ENCODE results near the gene PSMG3.
A peak's percentile ranks its signal among the peaks of the same experiment; 100 is the strongest.

Gene PSMG3, protein sequence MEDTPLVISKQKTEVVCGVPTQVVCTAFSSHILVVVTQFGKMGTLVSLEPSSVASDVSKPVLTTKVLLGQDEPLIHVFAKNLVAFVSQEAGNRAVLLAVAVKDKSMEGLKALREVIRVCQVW

DNA sequence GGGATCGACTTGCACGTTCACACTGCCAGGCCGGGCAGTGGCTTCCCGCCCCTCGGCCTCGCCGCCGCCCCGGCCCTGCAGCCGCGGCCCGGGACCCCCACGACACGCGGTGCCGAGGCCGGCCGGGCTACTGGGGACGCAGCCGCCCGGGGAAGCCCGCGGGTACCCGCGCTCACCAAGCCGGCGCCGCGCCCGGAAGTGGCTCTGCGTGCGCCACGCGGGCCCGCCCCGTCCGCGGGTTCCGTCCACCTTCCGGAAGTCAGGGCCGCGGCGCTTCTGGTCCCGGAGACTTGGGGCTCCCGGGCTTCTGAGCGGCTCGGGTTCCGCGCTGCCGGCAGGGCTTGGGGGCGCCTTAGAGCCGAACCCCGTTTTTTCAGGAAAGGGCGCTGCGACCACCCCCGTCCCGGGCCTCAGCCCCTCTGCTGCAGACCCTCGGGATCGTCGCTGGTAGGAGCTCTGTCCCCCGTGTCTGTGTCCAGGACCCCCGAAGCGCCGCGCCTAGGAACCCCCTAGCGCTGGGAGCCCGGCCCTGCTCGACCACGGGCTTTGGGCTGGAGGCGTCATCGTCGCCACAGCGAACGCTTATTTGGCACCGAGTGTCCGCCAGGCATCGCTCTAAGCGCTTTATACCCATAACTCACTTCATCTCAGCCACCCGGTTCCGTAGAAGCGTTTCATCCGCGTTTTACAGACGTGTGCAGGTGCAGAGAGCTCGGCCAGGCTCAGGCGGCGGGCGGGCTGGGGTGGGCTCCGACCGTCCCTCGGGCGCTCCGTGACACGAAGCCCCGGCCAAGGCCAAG, at the start of gene PSMG3:
TSS of gene PSMG3 (minus strand) at position 200 of the 800 bp plus-strand sequence. CDS start 693 bp downstream, outside the sequence.
- DNase-seq, result peak; percentile 90

DNA sequence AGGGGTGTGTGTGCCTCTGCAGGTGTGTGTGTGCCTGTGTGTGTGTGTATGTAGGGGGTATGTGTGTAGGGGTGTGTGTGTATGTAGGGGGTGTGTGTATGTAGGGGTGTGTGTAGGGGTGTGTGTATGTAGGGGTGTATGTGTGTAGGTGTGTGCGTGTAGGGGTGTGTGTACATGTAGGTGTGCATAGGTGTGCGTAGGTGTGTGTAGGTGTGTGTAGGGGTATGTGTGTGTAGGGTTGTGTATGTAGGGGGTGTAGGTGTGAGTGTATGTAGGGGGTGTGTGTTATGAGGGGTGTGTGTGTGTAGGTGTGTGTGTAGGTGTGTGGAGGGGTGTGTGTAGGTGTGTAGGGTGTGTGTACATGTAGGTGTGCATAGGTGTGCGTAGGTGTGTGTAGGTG, 48.6 kb upstream of the PSMG3 start:
- no peak for DNase-seq

DNA sequence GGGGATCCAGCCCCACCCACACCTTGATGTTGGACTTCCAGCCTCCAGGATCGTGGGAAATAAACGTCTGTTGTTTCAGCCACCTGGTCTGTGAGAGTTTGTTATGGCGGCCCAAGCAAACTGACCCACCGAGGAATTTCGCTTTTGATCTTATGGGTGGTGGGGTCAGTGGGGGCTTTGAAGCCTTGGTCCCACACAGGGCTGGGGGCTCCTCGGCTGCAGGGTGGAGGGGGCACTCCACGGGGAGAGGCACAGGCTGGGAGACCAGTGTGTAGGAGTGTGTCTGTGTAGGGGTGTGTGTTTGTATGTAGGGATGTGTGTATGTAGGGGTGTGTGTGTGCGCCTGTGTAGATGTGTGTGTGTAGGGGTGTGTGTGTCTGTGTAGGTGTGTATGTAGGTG, 48.1 kb upstream of the PSMG3 start:
- no peak for DNase-seq

DNA sequence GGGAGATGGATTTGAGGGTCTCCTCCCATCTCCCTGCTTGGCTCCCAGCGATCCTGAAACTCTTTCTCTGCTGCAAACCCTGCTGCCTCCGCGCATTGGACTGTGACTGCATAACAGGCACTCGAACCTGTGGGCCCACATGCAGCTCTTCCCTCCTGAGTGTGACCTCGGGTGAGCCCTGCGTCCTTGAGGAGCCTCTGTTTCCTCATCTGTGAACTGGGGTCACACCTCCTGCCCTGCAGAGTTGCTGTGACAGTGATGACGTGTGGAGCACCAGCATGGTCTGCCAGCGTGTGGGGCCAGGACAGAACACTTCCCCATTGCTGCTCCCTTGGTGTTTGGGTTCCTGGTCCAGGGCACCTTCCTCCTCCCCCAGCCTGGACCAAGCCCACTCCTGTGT, 46.9 kb upstream of the PSMG3 start:
- no peak for DNase-seq

DNA sequence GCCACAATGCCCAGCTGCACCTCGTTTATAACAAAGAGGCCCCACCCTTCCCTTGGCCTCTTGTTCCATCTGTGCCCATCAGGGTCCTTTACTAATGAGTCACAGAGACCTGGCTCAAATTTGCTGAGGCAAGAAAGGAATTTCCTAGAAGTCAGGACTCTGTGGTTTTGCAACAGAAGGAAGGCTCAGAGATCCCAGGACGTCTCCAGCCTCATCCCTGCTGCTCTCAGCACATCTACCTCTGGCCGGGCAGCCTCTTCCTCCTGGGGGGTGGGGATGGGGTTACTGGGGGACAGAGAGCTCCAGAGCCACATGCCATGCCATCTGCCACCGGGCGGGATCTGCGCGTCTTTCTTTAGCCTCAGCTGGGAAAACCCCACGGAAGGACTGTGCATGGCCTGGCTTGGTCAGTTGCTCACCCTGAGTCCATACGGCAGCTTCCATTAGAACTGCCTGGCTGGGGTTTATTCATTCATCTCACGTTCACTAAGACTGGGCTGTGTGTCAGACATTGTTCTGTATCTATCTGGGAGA, 41.9 kb upstream of the PSMG3 start:
- no peak for DNase-seq

DNA sequence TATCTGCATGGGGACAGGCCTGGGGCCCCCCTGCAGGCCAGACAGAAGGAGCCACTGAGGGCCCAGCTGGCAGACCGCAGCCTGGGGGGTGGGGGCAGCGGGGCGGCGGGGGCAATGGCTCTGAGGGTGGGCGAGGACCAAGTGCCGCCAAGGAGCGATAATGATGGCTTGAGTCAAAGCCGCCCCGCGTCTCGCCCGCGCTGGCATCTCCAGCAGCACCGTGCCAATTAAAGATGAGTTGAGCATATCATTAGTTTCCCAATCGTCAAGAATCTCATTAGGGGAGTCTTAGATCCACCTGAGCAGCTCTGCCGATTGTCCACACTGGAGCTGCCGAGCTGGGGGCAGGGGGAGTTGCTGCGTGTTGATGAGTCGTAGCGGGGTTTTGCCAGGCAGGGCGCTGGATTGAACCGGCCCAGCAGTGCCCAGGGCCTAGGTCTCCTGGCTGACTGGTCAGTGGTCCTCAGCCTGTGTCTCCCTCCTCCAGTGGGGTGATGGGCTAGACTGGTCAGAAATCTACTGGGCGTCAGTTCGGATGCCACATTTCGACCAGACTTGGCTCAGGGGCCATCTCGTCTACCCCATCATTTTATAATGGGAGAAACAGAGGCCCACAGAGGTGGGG, 41.0 kb upstream of the PSMG3 start:
- DNase-seq, result no peak

DNA sequence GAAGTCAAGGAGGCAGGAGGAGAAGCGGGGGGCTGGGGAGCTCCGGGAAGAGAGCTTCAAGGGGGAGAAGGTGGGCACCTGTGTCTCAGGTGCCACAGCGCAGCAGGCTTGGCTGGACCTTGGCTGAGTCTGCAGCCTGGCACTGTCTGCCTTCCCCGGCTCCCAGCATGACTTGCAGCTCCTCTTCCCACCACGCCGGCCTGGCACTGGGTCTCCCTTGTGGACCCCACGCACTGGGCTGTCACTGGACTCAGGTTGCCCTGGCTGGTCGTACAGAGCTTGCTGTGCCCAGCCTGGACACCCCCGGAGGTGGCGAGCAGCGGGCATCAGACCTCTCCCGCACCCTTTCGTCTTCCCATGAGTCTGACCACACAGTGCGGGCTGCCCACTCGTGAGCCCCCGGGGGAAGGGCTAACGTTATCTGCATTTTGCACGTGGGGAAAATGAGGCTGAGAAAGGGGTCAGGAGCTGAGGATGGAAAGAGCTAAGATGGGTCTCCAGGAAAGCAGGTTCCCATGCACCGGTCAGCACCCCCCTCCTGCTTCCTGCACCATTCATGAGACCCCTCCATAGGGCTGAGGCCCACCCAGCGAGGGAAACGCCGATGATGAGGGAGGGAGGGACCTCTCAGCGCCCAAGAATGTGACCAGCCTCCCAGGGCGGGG, 40.3 kb upstream of the PSMG3 start:
- DNase-seq, result no peak

DNA sequence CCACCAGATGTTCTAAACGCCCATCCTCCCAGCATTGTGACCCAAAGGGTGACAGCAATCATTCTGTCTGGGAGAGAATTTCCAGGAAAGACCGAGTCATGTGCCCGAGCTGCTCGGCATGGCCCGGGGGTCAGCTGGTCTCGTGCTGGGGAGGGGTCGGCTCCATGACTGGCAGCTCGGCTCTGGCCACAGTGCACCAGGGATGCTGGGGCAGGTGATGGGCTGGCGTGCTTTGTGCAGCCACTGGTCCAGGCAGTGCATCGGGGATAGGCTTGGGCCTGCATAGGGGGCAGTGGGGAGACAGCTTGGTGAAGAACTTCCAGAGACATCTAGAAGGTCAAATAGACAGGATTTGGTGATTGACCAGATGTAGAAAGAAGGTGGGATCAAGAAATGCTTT, 39.2 kb upstream of the PSMG3 start:
- no peak for DNase-seq

DNA sequence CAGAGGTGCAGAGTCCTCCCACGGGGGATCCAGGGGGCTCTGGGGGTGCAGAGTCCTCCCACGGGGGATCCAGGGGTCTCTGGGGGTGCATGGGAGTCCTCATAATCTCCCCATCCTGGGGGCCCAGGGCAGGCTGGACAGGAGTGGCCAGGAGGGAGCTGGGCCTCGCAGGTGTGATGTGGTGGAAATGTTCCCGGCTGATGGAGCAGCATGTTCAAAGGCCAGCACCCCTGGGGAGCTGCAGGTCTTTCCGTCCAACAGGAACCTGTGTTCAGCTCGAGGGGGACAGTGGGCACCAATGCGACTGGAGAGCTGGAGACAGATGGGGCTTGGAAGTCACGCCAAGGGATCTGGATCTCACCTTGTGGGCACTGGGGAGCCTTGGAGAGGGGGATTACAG, 38.5 kb upstream of the PSMG3 start:
- no peak for DNase-seq

DNA sequence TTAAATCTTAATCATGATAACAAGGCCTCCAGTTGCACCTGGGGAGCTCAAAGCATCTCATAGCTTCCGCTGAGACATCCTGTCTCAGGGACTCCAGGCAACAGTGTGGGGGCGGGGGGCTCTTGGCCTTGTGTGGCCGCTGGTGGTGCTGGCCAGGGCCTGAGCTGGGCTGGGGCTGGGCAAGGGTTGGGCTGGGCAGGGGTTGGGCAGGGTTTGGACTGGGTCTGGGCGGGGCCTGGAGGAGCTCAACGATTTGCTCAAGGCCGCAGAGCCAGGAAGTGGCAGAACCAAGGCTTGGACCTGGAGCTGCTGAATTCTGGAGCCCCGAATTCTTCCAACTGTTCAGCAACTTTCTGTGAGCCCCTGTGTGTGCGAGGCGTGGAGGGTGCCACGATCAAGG, 37.9 kb upstream of the PSMG3 start:
- peak; percentile 13 for DNase-seq

DNA sequence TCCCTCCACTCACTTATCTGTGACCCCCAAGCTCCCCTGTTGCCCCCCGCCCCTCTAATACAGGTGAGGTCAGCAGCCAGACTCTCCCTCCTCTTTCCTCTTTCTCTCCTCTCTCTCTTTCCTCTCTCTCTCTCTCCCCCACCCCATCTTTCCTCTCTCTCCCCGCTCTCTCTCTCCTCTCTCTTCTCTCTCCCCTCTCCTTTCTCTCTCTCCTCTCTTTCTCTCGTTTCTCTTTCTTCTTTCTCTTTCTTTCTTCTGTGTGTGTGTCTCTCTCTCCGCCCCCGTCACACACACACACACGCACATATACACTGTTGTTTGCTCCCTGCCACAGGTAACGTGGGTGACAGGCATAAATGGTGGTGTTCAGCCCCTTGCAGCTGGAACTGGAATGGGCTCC, 37.2 kb upstream of the PSMG3 start:
- no peak for DNase-seq

DNA sequence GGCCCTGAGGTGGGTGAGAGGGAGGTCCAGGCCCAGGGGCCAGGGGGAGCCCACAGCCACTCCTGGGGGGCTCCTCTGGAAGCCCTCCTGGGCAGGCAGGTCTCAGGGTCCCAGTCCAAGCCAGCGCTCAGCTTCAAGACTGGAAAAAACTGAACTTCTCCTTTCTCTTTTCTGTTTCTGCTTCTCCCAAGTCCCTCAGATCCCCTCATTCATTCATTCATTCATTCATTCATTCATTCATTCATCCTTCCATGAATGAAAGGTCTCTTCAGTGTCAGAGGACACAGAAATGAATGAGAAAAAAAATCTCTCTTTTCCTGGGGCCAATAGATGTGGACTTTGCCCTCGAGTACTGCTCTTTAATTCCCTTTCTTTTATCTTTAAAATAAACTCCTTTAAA, 34.6 kb upstream of the PSMG3 start:
- no peak for DNase-seq

DNA sequence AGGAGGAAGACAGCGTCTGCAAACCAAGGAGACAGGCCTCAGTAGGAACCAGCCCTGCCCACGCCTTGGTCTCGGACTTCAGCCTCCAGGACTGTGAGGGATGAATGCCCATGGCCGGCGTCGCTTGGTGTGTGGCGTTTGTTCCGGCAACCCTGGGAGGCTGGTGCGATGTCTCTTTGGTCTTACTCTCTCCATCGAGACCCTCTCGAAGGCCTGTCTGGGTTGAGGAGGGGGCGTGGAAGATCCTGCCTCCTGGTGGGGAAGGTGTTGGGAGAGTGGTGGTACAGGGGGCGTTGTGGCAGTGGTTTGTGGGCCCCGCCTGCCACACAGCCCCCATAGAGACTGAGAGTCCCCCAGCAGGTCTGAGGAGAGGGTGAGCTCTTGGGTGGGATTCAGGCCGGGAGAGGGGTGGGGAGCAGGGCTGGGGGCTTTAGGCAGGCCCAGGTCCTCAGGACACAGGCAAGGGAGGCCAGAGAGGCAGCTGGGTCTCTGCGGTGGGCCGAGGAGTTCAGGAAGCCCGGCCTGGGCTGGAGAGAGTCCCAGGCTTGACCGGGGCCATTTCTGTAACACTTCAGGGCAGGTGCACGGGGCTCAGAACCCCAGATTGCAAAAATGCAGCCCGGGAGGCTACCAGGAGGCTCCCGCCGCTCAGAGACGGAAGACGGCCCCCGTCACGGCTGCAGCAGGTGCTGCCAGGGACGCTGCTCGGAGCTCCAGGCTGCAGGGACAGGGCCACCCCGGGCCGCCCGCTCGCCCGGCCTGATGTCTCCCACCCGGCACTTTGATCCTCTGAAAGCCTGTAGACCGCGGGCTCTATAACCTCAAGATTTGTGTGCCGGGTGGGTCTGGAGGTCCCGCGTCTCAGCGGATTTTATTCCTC, 33.8 kb upstream of the PSMG3 start:
- DNase-seq, result no peak

DNA sequence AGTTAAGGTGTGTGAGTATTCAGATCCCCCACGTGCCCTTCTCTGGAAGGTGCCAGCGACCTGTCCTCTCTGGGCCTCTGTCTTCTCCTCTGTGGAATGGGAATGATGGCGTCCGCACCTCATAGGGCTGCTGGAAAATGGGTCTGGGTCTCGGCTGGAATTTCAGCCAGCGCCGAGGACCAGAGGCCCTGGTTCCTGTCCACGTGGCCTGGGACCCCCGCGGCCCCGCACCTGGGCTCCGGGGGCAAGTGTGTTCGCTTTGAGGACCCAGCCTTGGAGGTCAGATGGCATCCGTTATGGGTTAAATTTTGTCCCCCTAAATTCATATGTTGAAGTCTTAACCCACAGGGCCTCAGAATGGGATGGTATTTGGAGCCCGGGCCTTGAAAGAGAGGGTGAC, 32.6 kb upstream of the PSMG3 start:
- no peak for DNase-seq

DNA sequence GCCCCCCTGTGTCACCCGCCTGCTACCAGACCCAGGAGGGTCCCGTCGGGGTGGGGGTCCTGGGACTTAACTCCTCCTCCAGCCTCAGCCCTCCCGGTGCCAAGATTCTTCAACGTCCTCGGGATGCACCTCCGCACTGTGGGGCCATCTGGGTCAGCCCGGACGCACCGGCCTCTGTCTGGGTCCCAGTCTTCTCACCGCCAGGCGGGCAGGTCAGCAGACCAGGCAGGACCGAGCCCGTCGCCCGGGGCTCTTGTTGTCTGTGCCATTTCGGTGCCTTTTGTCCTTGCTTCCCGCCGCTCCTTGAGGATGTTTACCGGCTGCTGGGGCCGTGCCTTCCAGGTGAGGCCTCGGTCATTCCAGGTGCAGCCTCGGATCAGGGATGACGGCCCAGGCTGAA, 32.1 kb upstream of the PSMG3 start:
- no peak for DNase-seq

DNA sequence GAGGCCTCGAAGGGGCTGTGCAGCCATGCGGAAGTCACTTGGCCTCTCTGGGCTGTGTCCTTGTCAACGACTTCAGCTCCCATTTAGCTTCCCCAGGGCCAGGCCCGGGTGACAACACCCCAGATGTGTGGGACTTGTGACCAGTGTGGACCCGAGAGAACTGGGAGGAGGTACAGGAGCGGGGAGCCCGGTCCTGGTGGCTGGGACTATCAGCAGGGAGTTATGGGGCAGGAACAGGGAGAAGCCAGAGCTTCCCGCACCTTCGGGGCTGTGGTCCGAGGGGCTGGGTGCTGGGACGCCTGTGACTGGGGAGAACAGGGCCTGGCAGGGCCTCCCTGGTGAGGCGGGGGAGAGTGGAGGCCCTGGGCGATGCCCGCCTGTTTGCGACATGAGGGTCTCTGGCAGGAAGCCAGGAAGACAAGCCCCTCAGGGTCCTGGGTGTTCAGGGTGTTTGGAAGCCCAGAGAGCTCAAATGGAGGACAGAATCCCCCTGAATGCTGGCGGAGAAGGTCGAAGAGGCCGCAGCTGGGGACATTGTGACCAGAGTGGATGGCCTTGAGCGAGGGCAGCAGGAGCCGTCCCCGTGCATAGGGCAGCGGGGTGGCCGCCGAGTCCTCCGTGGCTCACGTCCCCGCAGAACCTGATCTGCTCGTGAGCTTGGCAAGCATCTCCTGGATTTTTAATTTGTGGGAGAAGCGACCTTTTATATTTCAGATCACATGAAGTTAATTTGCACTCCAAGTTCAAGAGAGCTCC, 30.0 kb upstream of the PSMG3 start:
- no peak for DNase-seq

DNA sequence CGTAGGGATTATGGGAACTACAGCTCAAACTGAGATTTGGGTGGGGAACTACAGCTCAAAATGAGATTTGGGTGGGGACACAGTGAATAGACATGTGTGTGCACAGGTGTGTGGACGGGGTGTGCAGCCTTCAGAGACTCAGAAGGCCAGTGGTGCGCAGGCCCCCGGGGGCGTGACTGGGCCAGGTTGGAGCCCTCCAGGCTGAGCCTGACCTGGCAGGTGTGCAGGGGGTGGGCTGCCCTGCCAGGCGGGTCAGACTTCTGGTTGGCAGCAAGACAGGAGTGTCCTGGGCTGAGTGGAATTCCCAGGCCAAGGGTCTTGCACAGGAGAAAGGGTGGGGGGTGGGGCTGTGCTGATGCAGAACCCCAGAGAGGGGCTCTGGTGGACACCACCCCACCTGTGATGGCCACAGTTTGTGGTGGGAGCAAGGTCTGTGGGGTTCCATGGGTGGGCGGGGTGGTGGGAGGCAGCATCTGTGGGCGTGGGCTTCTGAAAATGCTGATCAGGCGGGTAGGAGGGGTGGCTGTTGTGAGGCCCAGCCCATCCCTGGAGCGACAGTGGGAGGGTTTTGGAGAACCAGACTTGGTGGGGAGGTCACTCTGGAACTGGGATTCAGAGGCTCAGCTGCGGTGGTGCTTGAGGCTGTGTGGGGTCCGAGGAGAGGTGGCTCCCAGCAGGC, 29.3 kb upstream of the PSMG3 start:
- no peak for DNase-seq

DNA sequence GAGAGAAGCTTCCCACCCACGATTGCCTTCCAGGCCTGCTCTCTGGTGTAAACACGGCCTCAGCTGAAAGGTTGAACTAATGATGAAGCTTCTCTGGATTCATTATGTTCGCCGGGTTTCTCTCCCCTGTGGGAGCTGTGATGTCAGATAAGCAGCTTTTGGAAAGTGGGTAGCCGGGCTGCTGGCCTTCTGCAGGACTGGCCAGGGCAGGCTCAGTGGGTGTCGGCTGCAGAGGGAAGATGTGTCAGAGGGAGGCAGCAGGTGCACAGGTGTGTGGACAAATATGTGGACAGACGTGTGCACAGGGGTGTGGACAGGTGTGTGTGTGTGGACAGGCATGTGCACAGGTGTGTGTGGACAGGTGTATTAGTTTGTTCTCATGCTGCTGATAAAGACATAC, 28.5 kb upstream of the PSMG3 start:
- peak; percentile 24 for DNase-seq

DNA sequence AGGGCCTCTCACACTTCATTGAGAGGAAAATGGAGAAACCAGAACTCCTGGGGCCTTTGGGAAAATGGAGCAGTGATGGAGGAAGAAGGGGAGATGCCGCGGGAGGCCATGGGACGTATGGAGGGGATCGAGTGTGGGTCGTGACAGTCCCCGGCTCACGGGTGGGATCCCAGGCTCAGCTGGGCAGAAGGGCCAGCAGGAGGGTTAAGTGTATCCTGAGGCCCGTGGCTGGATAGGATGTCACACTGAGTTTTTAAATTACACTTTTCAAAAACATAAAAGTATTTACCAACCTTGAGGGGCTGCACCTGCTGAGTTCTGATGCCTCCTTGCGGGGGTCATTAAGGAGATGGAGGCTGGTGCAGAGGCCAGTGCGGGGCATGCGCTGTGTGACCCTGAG, 28.0 kb upstream of the PSMG3 start:
- no peak for DNase-seq

DNA sequence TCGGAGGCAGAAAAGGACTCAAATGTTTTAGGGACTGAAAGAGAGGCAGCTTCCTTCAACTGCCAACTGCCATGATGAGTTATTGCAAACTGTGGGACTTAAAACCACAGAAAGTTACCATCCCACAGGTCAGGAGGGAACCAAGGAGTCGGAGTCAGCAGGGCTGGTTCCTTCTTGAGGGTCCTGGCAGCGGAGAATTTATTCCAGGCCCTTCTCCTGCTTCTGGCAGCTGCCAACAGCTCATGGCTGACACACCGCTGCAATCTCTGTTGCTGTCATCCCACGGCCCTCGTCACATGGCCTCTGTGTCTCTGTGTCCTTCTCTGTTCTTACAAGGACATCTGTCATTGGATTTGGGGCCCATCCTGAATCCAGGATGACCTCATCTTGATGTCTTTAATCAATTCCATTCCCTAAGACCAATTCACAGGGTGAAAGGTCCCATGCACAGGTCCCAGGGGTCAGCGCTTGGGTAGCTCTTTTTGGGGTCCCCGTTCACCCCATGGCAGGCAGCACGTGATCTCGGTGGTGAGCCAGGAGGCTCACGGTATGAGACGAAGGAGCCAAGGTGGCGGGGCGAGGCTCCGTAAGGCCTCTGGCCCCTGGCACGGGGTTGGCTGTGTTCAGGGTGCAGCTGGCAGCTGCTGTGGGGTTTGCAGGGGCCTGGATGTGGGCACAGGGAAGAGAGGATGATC, 27.4 kb upstream of the PSMG3 start:
- no peak for DNase-seq

All from NCI-H146 (cell line).